PC-3 (cell line): ENCODE results near the gene NCR1. TPM values are rescaled to one million over a fixed set of nuclear protein-coding genes. Genes with fewer than 3 reads are reported as not detected.

Experiments used
- ATAC-seq: fragments of 200-7000 bp; cut with Tn5 transposase; 2 replicates; pipeline ENCODE4 v1.9.1; 2020; ENCODE audit warnings: mild to moderate bottlenecking, moderate library complexity
- BruUV-seq: library from RNA; stranded (reverse); fragments of 400-500 nt; replicated peaks from 2 replicates; lab custom pipeline; 2021; lab: Mats Ljungman, UMichigan
- CTCF ChIA-PET: fragments of 300-600 bp; sonication (Branson Sonifier 250); formaldehyde crosslinking; loops from one replicate; lab custom pipeline; 2022; ENCODE audit warnings: antibody characterized with exemption; lab: Charles Lee
- POLR2A ChIA-PET: fragments of 300-600 bp; sonication (Branson Sonifier 250); formaldehyde crosslinking; loops from one replicate; lab custom pipeline; 2022; ENCODE audit warnings: antibody characterized with exemption; ENCODE audit not compliant: unreplicated experiment; lab: Charles Lee
- DNase-seq: peaks from one replicate; pipeline ENCODE4 v3.0.0-alpha.2; 2015
- H2AFZ ChIP-seq: fragments of 300-600 bp; sonication (generic); 2 replicates; pipeline ENCODE4 v1.6.0; 2016; ENCODE audit warnings: antibody characterized with exemption, low read length
- H3F3A ChIP-seq: fragments of 300-600 bp; sonication (generic); one replicate; pipeline ENCODE4 v1.6.0; 2017; ENCODE audit warnings: antibody characterized with exemption, low read length, control low read depth, mild to moderate bottlenecking; ENCODE audit not compliant: unreplicated experiment
- H3K27ac ChIP-seq: fragments of 300-600 bp; sonication (generic); 2 replicates; pipeline ENCODE4 v1.5.1; 2016; ENCODE audit warnings: mild to moderate bottlenecking, low read length
- H3K27me3 ChIP-seq: fragments of 300-600 bp; sonication (generic); 2 replicates; pipeline ENCODE4 v1.6.1; 2016; ENCODE audit warnings: low read length, mixed read lengths
- H3K36me3 ChIP-seq: fragments of 300-600 bp; sonication (generic); 2 replicates; pipeline ENCODE4 v1.6.1; 2016; ENCODE audit warnings: low read depth, mixed run types, low read length, mixed read lengths
- H3K4me1 ChIP-seq: fragments of 300-600 bp; sonication (generic); 2 replicates; pipeline ENCODE4 v1.5.1; 2016; ENCODE audit warnings: low read length; ENCODE audit not compliant: insufficient read depth
- H3K4me2 ChIP-seq: fragments of 300-600 bp; sonication (generic); 2 replicates; pipeline ENCODE4 v1.6.0; 2016; ENCODE audit warnings: low read length
- H3K4me3 ChIP-seq: fragments of 300-600 bp; sonication (generic); 2 replicates; pipeline ENCODE4 v1.5.1; 2016; ENCODE audit warnings: mild to moderate bottlenecking, low read length, mixed read lengths
- H3K79me2 ChIP-seq: fragments of 300-600 bp; sonication (generic); 2 replicates; pipeline ENCODE4 v1.6.1; 2017; ENCODE audit warnings: low read length, mixed read lengths
- H3K9ac ChIP-seq: fragments of 300-600 bp; sonication (generic); 2 replicates; pipeline ENCODE4 v1.6.0; 2016; ENCODE audit warnings: mild to moderate bottlenecking, low read length
- H3K9me2 ChIP-seq: fragments of 300-600 bp; sonication (generic); replicated peaks from 2 replicates; pipeline ENCODE4 v1.6.1; 2016; ENCODE audit warnings: mixed run types, low read length, mixed read lengths
- H3K9me3 ChIP-seq: fragments of 300-600 bp; sonication (generic); 2 replicates; pipeline ENCODE4 v1.6.1; 2016; ENCODE audit warnings: low read length, mixed read lengths
- H4K20me1 ChIP-seq: fragments of 300-600 bp; sonication (generic); 2 replicates; pipeline ENCODE4 v1.6.1; 2016; ENCODE audit warnings: low read length, mixed read lengths
- CTCF ChIP-seq: fragments of 300-600 bp; sonication (generic); conservative IDR thresholded peaks from 2 replicates; pipeline ENCODE4 v1.5.1; 2017; ENCODE audit warnings: antibody characterized with exemption, low read depth, mild to moderate bottlenecking, low read length
- EZH2 ChIP-seq: fragments of 300-600 bp; sonication (generic); IDR thresholded peaks from one replicate; pipeline ENCODE4 v1.6.1; 2017; ENCODE audit warnings: antibody characterized with exemption, mild to moderate bottlenecking, low read length; ENCODE audit not compliant: unreplicated experiment
- EZH2phosphoT487 ChIP-seq: fragments of 300-600 bp; sonication (generic); IDR thresholded peaks from 2 replicates; pipeline ENCODE4 v1.6.1; 2018; ENCODE audit warnings: mild to moderate bottlenecking, antibody characterized with exemption, low read length, borderline replicate concordance
- intact Hi-C: fragments of 100-400 bp; cut with micrococcal nuclease; formaldehyde crosslinking; loops from 2 replicates; pipeline ENCODE4 v1.9.0; 2023
- total RNA-seq: library from RNA; depleted of rRNA; stranded (reverse); fragments of >200 nt; gene quantifications from 2 replicates; pipeline ENCODE4 v1.2.3, GENCODE V29; 2014; rRNA removed

Gene NCR1
- total RNA-seq, 1 experiment from 2014 or later: not detected

DNA sequence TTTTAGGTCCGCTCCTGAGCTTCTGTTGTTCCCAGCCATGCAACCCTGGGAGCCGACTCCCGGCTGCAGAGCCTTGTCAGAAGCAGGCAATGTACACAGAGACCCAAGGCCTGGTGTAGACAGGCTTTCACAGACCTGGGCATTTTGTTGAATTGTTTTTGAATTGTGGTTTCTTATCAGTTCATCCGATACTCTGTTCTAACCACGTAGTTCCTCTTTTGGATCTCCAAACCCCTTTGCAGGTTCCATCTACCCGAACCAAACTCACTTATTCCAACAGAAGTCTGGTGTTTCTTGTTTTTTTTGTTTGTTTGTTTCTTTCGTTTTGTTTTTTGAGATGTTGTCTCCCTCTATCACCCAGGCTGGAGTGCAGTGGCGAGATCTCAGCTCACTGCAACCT lies 53.9 kb downstream of the NCR1 start:
- H3K9me3 ChIP-seq: no peaks in the 10 kb centered on the region
- no peaks in the 10 kb centered on the region for H3K9me2 ChIP-seq
- DNase-seq: no peak
- no peak overlapping the region for H3K9ac ChIP-seq
- ChIA-PET POLR2A (no interaction called here), CTCF (no interaction called here)
- H3K4me3 ChIP-seq: no peak overlapping the region
- peaks cover 29% of the 10 kb centered on the region for H3K27me3 ChIP-seq
- no peaks in the 10 kb centered on the region for H3K36me3 ChIP-seq
- intact Hi-C loops: no loop called here
- TF ChIP-seq CTCF (no peak), EZH2 (no peak), EZH2phosphoT487 (no peak)
- no peak overlapping the region for H3K27ac ChIP-seq
- no peaks in the 10 kb centered on the region for H3F3A ChIP-seq
- no TSS peak for BruUV-seq
- H3K4me2 ChIP-seq: no peak overlapping the region
- no peaks in the 10 kb centered on the region for H3K79me2 ChIP-seq
- H2AFZ ChIP-seq: no peak overlapping the region
- no peaks in the 10 kb centered on the region for H3K4me1 ChIP-seq
- ATAC-seq: no peak
- H4K20me1 ChIP-seq: no peaks in the 10 kb centered on the region

Other genes with a start within 250 kb of the NCR1 start
- gene LILRB4, start 243.2 kb upstream of the NCR1 start, total RNA-seq: not detected in 2 replicates
- not detected in 2 replicates for gene KIR3DL3, start 181.7 kb upstream of the NCR1 start, total RNA-seq
- not detected in 2 replicates for gene KIR2DL3, start 167.6 kb upstream of the NCR1 start, total RNA-seq
- gene KIR2DL1, start 136.4 kb upstream of the NCR1 start, total RNA-seq: not detected in 2 replicates
- not detected in 2 replicates for gene KIR2DL4, start 102.5 kb upstream of the NCR1 start, total RNA-seq
- not detected in 2 replicates for gene KIR3DL1, start 89.7 kb upstream of the NCR1 start, total RNA-seq
- not detected in 2 replicates for gene KIR2DS4, start 73.5 kb upstream of the NCR1 start, total RNA-seq
- not detected in 2 replicates for gene KIR3DL2, start 55.7 kb upstream of the NCR1 start, total RNA-seq
- not detected in 2 replicates for gene FCAR, start 31.9 kb upstream of the NCR1 start, total RNA-seq
- gene NLRP7, start 41.4 kb downstream of the NCR1 start, total RNA-seq: not detected in 2 replicates
- gene NLRP2, start 60.2 kb downstream of the NCR1 start, total RNA-seq: not detected in 2 replicates
- gene GP6, start 132.1 kb downstream of the NCR1 start, total RNA-seq: 0.58 TPM in 1 of 2 replicates, not detected in the other
- gene RDH13, start 157.0 kb downstream of the NCR1 start, total RNA-seq: 80.4 and 85.7 TPM in 2 replicates
- 75.3 and 75.8 TPM in 2 replicates for gene EPS8L1, start 169.7 kb downstream of the NCR1 start, total RNA-seq
- 136 and 180 TPM in 2 replicates for gene PPP1R12C, start 211.5 kb downstream of the NCR1 start, total RNA-seq
- 266 and 317 TPM in 2 replicates for gene TNNT1, start 243.1 kb downstream of the NCR1 start, total RNA-seq